Measurements from ENCODE around the gene AUTS2. TPM values are rescaled to one million over a fixed set of nuclear protein-coding genes. Genes with fewer than 3 reads are reported as not detected.

Gene AUTS2
- total and polyA plus RNA-seq, 2 experiments from 2014 or later: 32.0 to 91.0 TPM

DNA sequence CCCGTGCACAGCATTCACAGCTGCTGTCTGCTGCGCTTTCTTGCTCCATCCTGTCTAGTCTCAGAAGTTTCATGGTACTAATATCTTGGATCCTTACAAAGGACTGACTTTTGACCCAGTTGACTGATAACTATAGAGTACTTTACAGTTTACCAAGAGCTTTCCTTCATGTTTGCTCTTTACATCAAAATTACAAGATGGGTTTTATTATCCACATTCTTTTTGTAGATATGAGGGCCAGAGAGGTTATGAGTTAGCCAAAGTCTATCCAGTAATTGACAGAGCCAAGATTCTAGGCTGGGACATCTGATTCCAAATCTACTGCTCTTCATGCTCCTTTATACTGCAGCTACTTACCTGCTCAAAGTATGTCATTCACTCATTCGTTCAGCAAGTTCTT, 218.2 kb downstream of the AUTS2 start:
- H3K36me3 ChIP-seq (ENCODE audit: insufficient read depth): no peaks in the 10 kb centered on the region
- H3K4me2 ChIP-seq: no peak overlapping the region
- H3K4me3 ChIP-seq: no peak overlapping the region
- H3K27ac ChIP-seq (ENCODE audit: low read depth): no peak overlapping the region
- H3K9me2 ChIP-seq (ENCODE audit: insufficient read depth): no peaks in the 10 kb centered on the region
- TF ChIP-seq, protein P1, sequence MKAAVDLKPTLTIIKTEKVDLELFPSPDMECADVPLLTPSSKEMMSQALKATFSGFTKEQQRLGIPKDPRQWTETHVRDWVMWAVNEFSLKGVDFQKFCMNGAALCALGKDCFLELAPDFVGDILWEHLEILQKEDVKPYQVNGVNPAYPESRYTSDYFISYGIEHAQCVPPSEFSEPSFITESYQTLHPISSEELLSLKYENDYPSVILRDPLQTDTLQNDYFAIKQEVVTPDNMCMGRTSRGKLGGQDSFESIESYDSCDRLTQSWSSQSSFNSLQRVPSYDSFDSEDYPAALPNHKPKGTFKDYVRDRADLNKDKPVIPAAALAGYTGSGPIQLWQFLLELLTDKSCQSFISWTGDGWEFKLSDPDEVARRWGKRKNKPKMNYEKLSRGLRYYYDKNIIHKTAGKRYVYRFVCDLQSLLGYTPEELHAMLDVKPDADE (IDR thresholded peaks at IDR 0.05): no peak
- TF ChIP-seq ZNF331 (CRISPR knock-in tag; IDR thresholded peaks at IDR 0.05; ENCODE audit: low read depth): no peak
- no peak for TF ChIP-seq ZNF114 (CRISPR knock-in tag; IDR thresholded peaks at IDR 0.05)
- TF ChIP-seq CREB1 (CRISPR knock-in tag; IDR thresholded peaks at IDR 0.05; ENCODE audit: low read depth): no peak
- TF ChIP-seq NANOG (IDR thresholded peaks at IDR 0.05; ENCODE audit: borderline replicate concordance): no peak
- TF ChIP-seq, protein P2, sequence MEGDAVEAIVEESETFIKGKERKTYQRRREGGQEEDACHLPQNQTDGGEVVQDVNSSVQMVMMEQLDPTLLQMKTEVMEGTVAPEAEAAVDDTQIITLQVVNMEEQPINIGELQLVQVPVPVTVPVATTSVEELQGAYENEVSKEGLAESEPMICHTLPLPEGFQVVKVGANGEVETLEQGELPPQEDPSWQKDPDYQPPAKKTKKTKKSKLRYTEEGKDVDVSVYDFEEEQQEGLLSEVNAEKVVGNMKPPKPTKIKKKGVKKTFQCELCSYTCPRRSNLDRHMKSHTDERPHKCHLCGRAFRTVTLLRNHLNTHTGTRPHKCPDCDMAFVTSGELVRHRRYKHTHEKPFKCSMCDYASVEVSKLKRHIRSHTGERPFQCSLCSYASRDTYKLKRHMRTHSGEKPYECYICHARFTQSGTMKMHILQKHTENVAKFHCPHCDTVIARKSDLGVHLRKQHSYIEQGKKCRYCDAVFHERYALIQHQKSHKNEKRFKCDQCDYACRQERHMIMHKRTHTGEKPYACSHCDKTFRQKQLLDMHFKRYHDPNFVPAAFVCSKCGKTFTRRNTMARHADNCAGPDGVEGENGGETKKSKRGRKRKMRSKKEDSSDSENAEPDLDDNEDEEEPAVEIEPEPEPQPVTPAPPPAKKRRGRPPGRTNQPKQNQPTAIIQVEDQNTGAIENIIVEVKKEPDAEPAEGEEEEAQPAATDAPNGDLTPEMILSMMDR (conservative IDR thresholded peaks at IDR 0.05; ENCODE audit: low read depth in 2 of 2): no peak
- TF ChIP-seq, protein P3, sequence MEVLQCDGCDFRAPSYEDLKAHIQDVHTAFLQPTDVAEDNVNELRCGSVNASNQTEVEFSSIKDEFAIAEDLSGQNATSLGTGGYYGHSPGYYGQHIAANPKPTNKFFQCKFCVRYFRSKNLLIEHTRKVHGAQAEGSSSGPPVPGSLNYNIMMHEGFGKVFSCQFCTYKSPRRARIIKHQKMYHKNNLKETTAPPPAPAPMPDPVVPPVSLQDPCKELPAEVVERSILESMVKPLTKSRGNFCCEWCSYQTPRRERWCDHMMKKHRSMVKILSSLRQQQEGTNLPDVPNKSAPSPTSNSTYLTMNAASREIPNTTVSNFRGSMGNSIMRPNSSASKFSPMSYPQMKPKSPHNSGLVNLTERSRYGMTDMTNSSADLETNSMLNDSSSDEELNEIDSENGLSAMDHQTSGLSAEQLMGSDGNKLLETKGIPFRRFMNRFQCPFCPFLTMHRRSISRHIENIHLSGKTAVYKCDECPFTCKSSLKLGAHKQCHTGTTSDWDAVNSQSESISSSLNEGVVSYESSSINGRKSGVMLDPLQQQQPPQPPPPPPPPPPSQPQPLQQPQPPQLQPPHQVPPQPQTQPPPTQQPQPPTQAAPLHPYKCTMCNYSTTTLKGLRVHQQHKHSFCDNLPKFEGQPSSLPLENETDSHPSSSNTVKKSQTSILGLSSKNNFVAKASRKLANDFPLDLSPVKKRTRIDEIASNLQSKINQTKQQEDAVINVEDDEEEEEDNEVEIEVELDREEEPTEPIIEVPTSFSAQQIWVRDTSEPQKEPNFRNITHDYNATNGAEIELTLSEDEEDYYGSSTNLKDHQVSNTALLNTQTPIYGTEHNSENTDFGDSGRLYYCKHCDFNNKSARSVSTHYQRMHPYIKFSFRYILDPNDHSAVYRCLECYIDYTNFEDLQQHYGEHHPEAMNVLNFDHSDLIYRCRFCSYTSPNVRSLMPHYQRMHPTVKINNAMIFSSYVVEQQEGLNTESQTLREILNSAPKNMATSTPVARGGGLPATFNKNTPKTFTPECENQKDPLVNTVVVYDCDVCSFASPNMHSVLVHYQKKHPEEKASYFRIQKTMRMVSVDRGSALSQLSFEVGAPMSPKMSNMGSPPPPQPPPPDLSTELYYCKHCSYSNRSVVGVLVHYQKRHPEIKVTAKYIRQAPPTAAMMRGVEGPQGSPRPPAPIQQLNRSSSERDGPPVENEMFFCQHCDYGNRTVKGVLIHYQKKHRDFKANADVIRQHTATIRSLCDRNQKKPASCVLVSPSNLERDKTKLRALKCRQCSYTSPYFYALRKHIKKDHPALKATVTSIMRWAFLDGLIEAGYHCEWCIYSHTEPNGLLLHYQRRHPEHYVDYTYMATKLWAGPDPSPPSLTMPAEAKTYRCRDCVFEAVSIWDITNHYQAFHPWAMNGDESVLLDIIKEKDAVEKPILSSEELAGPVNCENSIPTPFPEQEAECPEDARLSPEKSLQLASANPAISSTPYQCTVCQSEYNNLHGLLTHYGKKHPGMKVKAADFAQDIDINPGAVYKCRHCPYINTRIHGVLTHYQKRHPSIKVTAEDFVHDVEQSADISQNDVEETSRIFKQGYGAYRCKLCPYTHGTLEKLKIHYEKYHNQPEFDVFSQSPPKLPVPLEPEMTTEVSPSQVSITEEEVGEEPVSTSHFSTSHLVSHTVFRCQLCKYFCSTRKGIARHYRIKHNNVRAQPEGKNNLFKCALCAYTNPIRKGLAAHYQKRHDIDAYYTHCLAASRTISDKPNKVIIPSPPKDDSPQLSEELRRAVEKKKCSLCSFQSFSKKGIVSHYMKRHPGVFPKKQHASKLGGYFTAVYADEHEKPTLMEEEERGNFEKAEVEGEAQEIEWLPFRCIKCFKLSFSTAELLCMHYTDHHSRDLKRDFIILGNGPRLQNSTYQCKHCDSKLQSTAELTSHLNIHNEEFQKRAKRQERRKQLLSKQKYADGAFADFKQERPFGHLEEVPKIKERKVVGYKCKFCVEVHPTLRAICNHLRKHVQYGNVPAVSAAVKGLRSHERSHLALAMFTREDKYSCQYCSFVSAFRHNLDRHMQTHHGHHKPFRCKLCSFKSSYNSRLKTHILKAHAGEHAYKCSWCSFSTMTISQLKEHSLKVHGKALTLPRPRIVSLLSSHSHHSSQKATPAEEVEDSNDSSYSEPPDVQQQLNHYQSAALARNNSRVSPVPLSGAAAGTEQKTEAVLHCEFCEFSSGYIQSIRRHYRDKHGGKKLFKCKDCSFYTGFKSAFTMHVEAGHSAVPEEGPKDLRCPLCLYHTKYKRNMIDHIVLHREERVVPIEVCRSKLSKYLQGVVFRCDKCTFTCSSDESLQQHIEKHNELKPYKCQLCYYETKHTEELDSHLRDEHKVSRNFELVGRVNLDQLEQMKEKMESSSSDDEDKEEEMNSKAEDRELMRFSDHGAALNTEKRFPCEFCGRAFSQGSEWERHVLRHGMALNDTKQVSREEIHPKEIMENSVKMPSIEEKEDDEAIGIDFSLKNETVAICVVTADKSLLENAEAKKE (CRISPR knock-in tag; IDR thresholded peaks at IDR 0.05): no peak
- TF ChIP-seq STAT1 (IDR thresholded peaks at IDR 0.05; ENCODE audit: unreplicated experiment): no peak
- TF ChIP-seq EZH2phosphoT487 (IDR thresholded peaks at IDR 0.05; ENCODE audit: unreplicated experiment): no peak
- TF ChIP-seq EZH2 (IDR thresholded peaks at IDR 0.05; ENCODE audit: low read depth, unreplicated experiment): no peak
- no peak for TF ChIP-seq POLR2AphosphoS5 (IDR thresholded peaks at IDR 0.05; ENCODE audit: low read depth)
- TF ChIP-seq JUNB (IDR thresholded peaks at IDR 0.05; ENCODE audit: unreplicated experiment): no peak
- TF ChIP-seq, protein P4, sequence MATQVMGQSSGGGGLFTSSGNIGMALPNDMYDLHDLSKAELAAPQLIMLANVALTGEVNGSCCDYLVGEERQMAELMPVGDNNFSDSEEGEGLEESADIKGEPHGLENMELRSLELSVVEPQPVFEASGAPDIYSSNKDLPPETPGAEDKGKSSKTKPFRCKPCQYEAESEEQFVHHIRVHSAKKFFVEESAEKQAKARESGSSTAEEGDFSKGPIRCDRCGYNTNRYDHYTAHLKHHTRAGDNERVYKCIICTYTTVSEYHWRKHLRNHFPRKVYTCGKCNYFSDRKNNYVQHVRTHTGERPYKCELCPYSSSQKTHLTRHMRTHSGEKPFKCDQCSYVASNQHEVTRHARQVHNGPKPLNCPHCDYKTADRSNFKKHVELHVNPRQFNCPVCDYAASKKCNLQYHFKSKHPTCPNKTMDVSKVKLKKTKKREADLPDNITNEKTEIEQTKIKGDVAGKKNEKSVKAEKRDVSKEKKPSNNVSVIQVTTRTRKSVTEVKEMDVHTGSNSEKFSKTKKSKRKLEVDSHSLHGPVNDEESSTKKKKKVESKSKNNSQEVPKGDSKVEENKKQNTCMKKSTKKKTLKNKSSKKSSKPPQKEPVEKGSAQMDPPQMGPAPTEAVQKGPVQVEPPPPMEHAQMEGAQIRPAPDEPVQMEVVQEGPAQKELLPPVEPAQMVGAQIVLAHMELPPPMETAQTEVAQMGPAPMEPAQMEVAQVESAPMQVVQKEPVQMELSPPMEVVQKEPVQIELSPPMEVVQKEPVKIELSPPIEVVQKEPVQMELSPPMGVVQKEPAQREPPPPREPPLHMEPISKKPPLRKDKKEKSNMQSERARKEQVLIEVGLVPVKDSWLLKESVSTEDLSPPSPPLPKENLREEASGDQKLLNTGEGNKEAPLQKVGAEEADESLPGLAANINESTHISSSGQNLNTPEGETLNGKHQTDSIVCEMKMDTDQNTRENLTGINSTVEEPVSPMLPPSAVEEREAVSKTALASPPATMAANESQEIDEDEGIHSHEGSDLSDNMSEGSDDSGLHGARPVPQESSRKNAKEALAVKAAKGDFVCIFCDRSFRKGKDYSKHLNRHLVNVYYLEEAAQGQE (IDR thresholded peaks at IDR 0.05; ENCODE audit: unreplicated experiment): no peak
- ATAC-seq (no peak), DNase-seq (ENCODE audit: low spot score) (no peak)
- Mint-ChIP-seq H3K27ac (no peak overlapping the region), H3K4me1 (peaks cover 40% of the 10 kb centered on the region), H3K36me3 (ENCODE audit: low read depth) (no peaks in the 10 kb centered on the region; the same call in 2 of the 3 replicates), H3K27me3 (ENCODE audit: insufficient read depth, low read depth, poor library complexity) (peaks cover 7% of the 10 kb centered on the region), H3K4me3 (no peak overlapping the region), H3K9me3 (no peaks in the 10 kb centered on the region; the same call in 2 of the 3 replicates)
- H2AFZ ChIP-seq: no peak overlapping the region
- no peaks in the 10 kb centered on the region for H4K20me1 ChIP-seq (replicated peaks; ENCODE audit: insufficient read depth)
- H3K27me3 ChIP-seq (ENCODE audit: insufficient read depth): no peaks in the 10 kb centered on the region
- H3K4me1 ChIP-seq (ENCODE audit: insufficient read depth): peaks cover 41% of the 10 kb centered on the region
- no peaks in the 10 kb centered on the region for H3K79me2 ChIP-seq (replicated peaks; ENCODE audit: insufficient read depth)
- H3F3A ChIP-seq (replicated peaks; ENCODE audit: low read depth): no peaks in the 10 kb centered on the region

Data from GM23338 (cell line).